GM18951 (cell line): ENCODE measurements around the gene NKAPL.
"Not testable (repeated sequence)": the region's sequence is repeated elsewhere in the genome, so short reads cannot be mapped to it uniquely, and the experiment has no call there.

Experiments
- POLR2A ChIP-seq: IDR thresholded peaks from 4 replicates; pipeline ENCODE4 v1.6.1; 2011; ENCODE audit warnings: mild to moderate bottlenecking; ENCODE audit not compliant: insufficient read length, insufficient read depth; ENCODE audit errors: extremely low read depth
- in situ Hi-C: fragments of 300-500 bp; cut with MboI; formaldehyde crosslinking; loops from one replicate; pipeline ENCODE4 v1.12.0; 2022; ENCODE audit warnings: low sequenced_read_pairs, mixed read lengths, inconsistent platforms; ENCODE audit not compliant: unreplicated experiment

Gene NKAPL

GRCh38 chr6:28303570-28303969, 44.5 kb downstream of the NKAPL start:
- in situ Hi-C loops = no loop called here
- no peak for TF ChIP-seq POLR2A

DNA sequence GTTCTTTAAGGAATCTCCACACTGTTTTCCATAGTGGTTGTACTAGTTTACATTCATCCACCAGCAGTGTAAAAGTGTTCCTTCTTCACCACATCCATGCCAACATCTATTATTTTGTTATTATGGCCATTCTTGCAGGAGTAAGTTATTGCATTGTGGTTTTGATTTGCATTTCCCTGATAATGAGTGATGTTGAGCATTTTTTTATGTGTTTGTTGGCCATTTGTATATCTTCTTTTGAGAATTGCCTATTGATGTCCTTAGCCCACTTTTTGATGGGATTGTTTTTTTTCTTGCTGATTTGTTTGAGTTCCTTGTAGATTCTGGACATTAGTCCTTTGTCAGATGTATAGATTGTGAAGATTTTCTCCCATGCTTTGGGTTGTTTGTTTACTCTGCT, 47.3 kb downstream of the NKAPL start:
- in situ Hi-C loops = not testable (repeated sequence)
